GM19043 (cell line): ENCODE measurements around the gene PACS1.
"Not testable (repeated sequence)": the region's sequence is repeated elsewhere in the genome, so short reads cannot be mapped to it uniquely, and the experiment has no call there.

Source experiments
- ATAC-seq: cut with Tn5 transposase; IDR thresholded peaks from one replicate; pipeline ENCODE4 v1.9.1; 2021; ENCODE audit warnings: low read depth; ENCODE audit not compliant: unreplicated experiment

Gene PACS1

GRCh38 chr11:66266378-66267038, 196.4 kb downstream of the PACS1 start:
- no peak for ATAC-seq

- no peak for ATAC-seq
Measured at GRCh38 chr11:66267039-66267378, 196.9 kb downstream of the PACS1 start.

- peak; percentile 43 for ATAC-seq
Measured at GRCh38 chr11:66267379-66268243, 197.5 kb downstream of the PACS1 start.

GRCh38 chr11:66268244-66268951, 198.3 kb downstream of the PACS1 start, which contains the start of gene RAB1B:
RAB1B (plus strand) TSS chr11:66268639; CDS start chr11:66268680, 41 bp downstream.
- ATAC-seq: peak; percentile 74

- ATAC-seq: no peak
Measured at GRCh38 chr11:66268952-66269905, 199.2 kb downstream of the PACS1 start.

GRCh38 chr11:66271816-66272215, 201.7 kb downstream of the PACS1 start:
- ATAC-seq: no peak

- ATAC-seq: no peak
Measured at GRCh38 chr11:66272596-66272995, 202.5 kb downstream of the PACS1 start.

- ATAC-seq: no peak
Measured at GRCh38 chr11:66274219-66274618, 204.1 kb downstream of the PACS1 start.

- no peak for ATAC-seq
Measured at GRCh38 chr11:66275396-66275795, 205.3 kb downstream of the PACS1 start.

- ATAC-seq: no peak
Measured at GRCh38 chr11:66275984-66276612, 206.0 kb downstream of the PACS1 start.

GRCh38 chr11:66276619-66277018, 206.5 kb downstream of the PACS1 start:
- ATAC-seq: not testable (repeated sequence)

- not testable (repeated sequence) for ATAC-seq
Measured at GRCh38 chr11:66277064-66277463, 207.0 kb downstream of the PACS1 start.

GRCh38 chr11:66277471-66278362, 207.6 kb downstream of the PACS1 start, which contains the start of gene CNIH2:
CNIH2 (plus strand) TSS chr11:66278175; CDS start chr11:66278457, 282 bp downstream.
- ATAC-seq: no peak

- no peak for ATAC-seq
Measured at GRCh38 chr11:66278363-66279091, 208.5 kb downstream of the PACS1 start.

- ATAC-seq: no peak
Measured at GRCh38 chr11:66279092-66279734, 209.1 kb downstream of the PACS1 start.

GRCh38 chr11:66280428-66280827, 210.4 kb downstream of the PACS1 start:
- ATAC-seq: no peak

- no peak for ATAC-seq
Measured at GRCh38 chr11:66281001-66281400, 210.9 kb downstream of the PACS1 start.
